Measurements from ENCODE around the gene FNBP1. TPM values are rescaled to one million over a fixed set of nuclear protein-coding genes. Genes with fewer than 3 reads are reported as not detected.
A peak's percentile ranks its signal among the peaks of the same experiment; 100 is the strongest.

FNBP1 gene
- total and polyA plus RNA-seq, 2 of the 13 experiments (the other 11 are each of a cell fraction or from before 2014, with no cell fraction given) = 5.4 to 19.5 TPM

GRCh38 chr9:129867136-129868022 is 175.6 kb downstream of the FNBP1 start:
- Histone ChIP-seq H3K4me1 (ENCODE audit: insufficient read depth, low read length) (no peaks in the 10 kb centered on the region), H3K9ac (ENCODE audit: insufficient read depth, low read depth, low read length) (no peak overlapping the region), H3K4me2 (ENCODE audit: low read depth, low read length) (no peak overlapping the region), H3K9me3 (ENCODE audit: low read length) (no peaks in the 10 kb centered on the region), H3K4me3 (replicated peaks in 1 of 3; ENCODE audit: insufficient read depth in 1 of 3, low read depth in 2 of 3, low read length in 3 of 3) (no peak overlapping the region), H3K36me3 (replicated peaks in 1 of 2; ENCODE audit: control insufficient read depth in 1 of 2, insufficient read depth in 2 of 2, low read length in 2 of 2) (no peaks in the 10 kb centered on the region), H2AFZ (ENCODE audit: low read length) (no peak overlapping the region), H3K79me2 (ENCODE audit: insufficient read depth, low read length) (no peaks in the 10 kb centered on the region), H3K27ac (ENCODE audit: extremely low read length, insufficient read depth, low read length) (no peak overlapping the region), H3K27me3 (ENCODE audit: control insufficient read depth in 1 of 2, insufficient read depth in 2 of 2, low read length in 2 of 2) (no peaks in the 10 kb centered on the region), H4K20me1 (ENCODE audit: insufficient read depth, low read length) (no peaks in the 10 kb centered on the region)
- WGBS (ENCODE audit: low lambda C conversion rate) = 71% methylated on average over 5 of the region's 17 CpGs
- no peak for TF ChIP-seq SNRNP70 (IDR thresholded peaks at IDR 0.05; ENCODE audit: low read depth, low read length)
- TF ChIP-seq ZNF883 (CRISPR knock-in tag; IDR thresholded peaks at IDR 0.05; ENCODE audit: not compliant biosample characterization) = no peak
- TF ChIP-seq ZBTB33 (CRISPR knock-in tag; IDR thresholded peaks at IDR 0.05) = peak; percentile 96
- TF ChIP-seq CTCF (CRISPR knock-in tag; IDR thresholded peaks at IDR 0.05) = peak; percentile 13; the same call in 1 of the 2 replicates
- no peak for FAIRE-seq
- in situ Hi-C loops (cut with HindIII; ENCODE audit: extremely low pct_ligation_motif_present, low pct_unique_long_range_greater_than_20kb) (no loop called here), intact Hi-C loops (cut with micrococcal nuclease; ENCODE audit: unreplicated experiment) (no loop called here)
- DNase-seq (ENCODE audit: low spot score) = no peak
- POLR2A ChIA-PET = no interaction called here
- CTCF ChIA-PET (ENCODE audit: low intra/inter-chr PET ratio, low total read pairs) = no interaction called here
- ATAC-seq = peak; percentile 41
- BruUV-seq (replicated peaks) = no TSS peak
